Measurements from ENCODE around the gene ZFP90.

Gene ZFP90

DNA sequence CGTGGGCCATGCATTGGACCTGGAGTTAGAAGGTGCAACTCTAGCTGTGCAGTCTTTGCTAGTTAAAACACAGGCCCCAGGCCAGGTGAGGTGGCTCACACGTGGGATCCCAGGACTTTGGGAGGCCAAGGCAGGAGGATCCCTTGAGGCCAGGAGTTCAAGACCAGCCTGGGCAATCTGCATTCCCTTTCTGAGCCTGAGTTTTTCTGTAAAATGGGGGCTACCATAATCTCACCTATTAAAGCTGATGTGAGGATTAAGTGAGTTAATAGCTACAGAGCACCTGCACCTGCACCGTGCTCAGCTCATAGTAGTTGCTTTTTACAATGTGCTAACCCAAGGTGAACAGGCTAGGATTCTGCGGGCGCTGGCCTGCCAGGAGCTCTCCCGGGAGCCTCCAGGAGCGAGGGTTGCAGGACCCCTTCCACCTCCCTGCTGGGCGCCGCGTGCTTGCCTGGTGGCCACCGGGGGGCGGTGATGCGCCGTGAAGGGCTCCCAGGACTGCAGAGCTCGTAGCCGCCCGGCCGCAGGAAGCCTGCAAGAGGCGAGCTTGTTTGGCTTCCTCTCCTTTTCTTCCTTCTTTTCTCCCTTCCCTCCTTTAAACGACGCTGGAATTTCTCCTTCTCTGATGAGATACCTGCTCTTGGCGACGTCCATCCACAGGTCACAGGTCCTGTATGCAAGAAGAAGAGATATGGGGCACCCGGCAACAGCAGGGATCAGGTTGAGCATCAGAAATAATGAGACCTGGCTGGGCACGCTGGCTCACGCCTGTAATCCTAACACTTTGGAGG, 51.3 kb downstream of the ZFP90 start:
- DNase-seq (ENCODE audit: low spot score), result peak; percentile 27

DNA sequence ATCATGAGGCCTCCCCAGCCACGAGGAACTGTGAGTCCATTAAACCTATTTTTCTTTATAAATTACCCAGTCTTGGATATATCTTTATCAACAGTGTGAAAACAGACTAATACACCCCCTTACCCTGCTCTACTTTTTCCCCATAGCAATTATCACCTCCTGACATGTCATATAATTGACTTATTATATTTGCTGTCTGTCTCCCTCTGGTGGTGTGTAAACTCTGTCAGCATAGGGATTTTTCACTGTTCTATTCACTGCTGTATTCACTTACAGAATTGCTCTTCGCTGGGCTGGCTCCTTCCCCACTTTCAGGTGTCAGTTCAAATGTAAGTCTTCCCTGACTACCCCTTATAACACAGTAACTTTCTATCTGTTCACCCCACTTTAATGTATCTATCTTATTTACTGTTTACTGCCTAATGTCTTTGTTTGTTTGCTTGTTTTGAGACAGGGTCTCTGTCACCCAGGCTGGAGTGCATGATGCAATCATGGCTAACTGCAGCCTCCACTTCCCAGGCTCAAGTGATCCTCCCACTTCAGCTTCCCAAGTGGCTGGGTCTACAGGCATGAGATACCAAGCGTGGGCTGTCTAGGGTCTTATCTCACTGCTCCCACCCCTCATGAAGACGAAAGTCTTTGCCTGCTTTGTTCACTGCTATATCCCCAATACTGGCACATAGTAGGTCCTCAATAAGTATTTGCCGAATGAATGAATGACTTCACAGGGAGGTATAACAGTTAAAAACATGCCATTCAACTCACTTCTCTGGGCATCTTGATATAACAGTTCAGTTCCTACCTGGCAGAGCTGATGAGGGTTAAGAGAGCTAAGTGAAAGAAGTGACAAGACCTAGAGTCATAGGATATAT, 53.6 kb downstream of the ZFP90 start:
- DNase-seq (ENCODE audit: low spot score), result peak; percentile 31

DNA sequence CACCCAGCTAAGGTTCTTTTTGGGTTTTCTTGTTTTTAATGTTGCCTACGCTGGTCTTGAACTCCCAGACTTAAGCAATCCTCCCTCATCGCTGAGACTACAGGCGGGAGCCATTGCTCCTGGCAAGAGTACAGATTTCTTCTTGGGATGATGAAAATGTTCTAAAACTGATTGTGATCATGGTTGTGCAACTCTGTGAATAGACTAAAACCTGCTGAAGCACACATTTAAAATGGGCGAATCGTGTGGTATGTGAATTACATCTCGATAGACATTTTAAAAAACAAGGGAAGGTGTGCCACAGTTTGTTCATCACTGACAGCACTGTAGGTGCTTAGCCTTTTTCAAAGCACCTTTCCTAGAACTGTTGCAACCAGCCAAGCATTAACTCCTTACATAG, 57.2 kb downstream of the ZFP90 start:
- no peak for DNase-seq (ENCODE audit: low spot score)

DNA sequence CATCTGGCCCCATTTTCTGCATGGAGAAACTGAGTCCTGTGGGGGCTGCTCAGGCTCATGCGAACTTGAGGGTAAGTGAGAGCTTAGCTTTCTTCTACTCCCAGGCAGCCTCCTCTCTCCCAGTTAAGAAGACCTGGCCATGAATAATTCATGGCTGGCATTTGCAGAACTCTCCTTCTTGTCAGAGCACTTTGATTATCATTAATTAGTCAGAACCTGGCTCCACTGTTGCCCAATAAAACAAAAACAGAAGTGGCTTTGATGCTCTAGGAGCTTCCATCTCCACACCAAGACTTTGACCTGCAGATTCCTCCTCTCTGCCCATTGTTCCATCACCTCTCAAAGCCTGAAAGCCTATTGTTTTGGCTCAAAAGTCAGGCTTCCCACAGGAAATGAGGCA, 60.5 kb downstream of the ZFP90 start:
- DNase-seq (ENCODE audit: low spot score), result no peak

DNA sequence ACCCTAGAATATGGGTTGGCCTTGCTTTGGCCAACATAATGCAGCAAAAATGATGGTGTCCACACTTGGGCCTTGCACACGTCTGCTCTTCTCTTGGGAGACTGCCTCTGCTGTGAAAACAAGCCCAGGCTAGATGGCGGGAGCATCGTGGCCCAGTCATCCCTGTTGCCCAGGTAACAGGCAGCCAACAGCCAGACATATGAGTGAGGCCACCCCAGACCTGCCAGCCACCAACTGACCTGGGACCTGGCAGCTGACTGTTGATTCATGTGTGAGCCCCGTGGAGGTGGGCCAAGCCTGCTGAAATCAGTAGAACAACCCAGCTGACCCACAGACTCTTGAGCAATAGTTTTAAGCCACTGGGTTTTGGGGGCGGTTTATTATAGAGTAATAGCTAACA, 66.7 kb downstream of the ZFP90 start:
- no peak for DNase-seq (ENCODE audit: low spot score)

DNA sequence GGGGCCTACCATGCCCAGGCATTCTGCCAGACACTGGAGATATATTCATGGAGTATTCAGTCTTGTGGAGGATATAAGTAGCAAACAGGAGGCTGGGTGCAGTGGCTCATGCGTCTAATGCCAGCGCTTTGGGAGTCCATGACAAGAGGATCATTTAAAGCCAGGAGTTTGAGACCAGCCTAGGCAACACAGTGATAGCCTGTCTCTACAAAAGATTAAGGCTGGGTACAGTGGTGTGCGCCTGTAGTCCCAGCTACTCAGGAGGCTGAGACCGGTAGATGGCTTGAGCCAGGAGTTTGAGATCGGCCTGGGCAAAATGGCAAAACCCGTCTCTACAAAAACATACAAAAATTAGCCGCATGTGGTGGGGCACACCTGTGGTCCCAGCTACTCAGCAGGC, 68.4 kb downstream of the ZFP90 start:
- DNase-seq (ENCODE audit: low spot score), result no peak

GRCh38 chr16:68608330-68608729, 69.2 kb downstream of the ZFP90 start:
- DNase-seq (ENCODE audit: low spot score), result no peak

DNA sequence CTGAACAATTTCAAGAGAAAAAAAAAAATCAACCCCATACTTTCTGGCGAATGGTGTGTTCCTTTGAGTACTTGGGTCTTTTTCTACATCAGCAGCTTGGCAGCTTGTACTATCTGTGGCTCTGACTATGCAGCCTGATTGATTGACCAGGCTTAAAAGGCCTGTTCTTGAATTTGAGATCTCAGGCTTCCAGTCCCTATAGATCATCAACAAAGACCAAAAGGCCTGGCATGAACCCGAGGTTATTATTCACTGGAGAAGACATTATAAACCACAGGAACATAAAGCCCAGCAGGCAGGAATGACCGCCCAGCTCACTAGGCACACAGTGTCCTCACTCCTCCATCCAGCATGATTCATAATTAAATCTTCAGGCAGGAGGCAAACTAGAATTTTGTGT, 73.9 kb downstream of the ZFP90 start:
- no peak for DNase-seq (ENCODE audit: low spot score)

GRCh38 chr16:68617734-68618133, 78.6 kb downstream of the ZFP90 start:
- no peak for DNase-seq (ENCODE audit: low spot score)

Data from CD4-positive, alpha-beta T cell treated with Interleukin-15 for 4 hours (primary cell).